ENCODE measurements around the gene CACNA1S. TPM values are rescaled to one million over a fixed set of nuclear protein-coding genes. Genes with fewer than 3 reads are reported as not detected.

Gene CACNA1S
- total RNA-seq, 1 donor from 2014 or later = not detected

GRCh38 chr1:201016943-201017827 lies 95.0 kb downstream of the CACNA1S start:
- intact Hi-C loops (cut with micrococcal nuclease) = loop anchor here (5.0 kb wide), 2 partner anchors 155 to 280 kb away; partner anchors contain the start of gene CAMSAP2

DNA sequence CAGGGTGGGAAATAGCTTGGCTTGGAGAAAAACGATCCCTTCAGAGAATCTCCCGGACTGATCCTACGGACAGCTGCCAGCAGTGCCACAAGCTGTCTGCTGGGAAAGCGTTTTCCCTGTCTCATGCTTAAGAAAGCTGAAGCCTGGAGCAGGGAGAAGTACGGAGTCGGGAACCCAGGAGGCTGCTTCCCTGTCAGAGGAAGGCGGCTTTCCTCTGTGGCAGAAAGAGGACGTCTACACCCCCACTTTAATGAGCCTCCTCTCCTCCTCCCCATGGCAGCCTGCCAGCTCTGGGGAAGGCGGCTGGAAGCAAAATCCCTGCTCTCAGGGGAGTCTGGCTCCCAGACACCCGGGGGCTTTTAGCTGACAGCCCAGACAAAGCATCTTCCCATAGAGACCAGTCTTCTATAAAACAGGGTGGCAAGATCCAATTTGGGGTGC lies 96.0 kb downstream of the CACNA1S start:
- intact Hi-C loops (cut with micrococcal nuclease) = loop anchor here (5.0 kb wide), 2 partner anchors 156 to 279 kb away; partner anchors contain the start of gene CAMSAP2

GRCh38 chr1:201015551-201016091 lies 96.6 kb downstream of the CACNA1S start:
- intact Hi-C loops (cut with micrococcal nuclease) = loop anchor here (1.0 to 5.0 kb wide), 4 partner anchors 8 to 278 kb away; partner anchors contain the start of genes CAMSAP2 and KIF21B

DNA sequence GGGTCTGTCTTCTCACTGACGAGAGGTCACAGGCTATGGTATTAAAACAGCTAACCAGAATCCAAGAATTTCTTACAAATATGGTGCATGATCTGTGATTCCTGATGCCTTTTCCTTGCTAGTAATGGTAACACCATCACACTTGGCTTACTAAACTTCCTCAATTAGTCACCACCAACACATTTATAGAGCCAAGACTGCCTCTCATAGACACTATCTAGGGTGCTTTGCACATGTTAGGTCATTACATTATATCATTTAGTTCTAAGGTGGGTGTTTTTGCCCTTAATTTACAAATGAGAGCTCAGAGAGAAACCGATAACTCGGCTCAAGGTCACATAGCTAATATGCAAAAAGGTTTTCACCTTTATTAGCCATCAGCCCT lies 97.4 kb downstream of the CACNA1S start:
- intact Hi-C loops (cut with micrococcal nuclease) = loop anchor here (1.0 to 5.0 kb wide), 4 partner anchors 8 to 278 kb away; partner anchors contain the start of genes CAMSAP2 and KIF21B

GRCh38 chr1:201013991-201014815 lies 98.0 kb downstream of the CACNA1S start:
- intact Hi-C loops (cut with micrococcal nuclease) = no loop called here

GRCh38 chr1:201013031-201013485 lies 99.2 kb downstream of the CACNA1S start:
- intact Hi-C loops (cut with micrococcal nuclease) = no loop called here

DNA sequence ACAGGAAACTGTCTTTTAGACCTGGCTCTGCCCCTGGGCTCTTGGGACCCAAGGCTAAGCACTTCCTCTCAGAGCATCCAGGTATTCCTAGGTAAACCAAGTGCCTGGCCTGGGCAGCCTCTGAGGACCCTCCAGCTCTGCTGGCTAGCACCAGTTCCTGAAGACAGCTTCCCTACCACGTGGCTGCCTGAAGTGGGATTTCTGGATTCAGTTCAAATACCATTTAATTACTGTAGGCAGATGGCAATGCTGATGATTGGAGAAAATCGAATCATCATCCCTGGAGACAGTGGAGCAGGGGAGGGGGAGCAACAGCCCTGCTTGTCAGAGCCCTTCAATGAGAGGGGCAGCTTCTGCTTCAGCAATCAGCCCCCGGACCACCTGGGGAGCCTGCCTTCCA lies 100.6 kb downstream of the CACNA1S start:
- intact Hi-C loops (cut with micrococcal nuclease) = no loop called here

DNA sequence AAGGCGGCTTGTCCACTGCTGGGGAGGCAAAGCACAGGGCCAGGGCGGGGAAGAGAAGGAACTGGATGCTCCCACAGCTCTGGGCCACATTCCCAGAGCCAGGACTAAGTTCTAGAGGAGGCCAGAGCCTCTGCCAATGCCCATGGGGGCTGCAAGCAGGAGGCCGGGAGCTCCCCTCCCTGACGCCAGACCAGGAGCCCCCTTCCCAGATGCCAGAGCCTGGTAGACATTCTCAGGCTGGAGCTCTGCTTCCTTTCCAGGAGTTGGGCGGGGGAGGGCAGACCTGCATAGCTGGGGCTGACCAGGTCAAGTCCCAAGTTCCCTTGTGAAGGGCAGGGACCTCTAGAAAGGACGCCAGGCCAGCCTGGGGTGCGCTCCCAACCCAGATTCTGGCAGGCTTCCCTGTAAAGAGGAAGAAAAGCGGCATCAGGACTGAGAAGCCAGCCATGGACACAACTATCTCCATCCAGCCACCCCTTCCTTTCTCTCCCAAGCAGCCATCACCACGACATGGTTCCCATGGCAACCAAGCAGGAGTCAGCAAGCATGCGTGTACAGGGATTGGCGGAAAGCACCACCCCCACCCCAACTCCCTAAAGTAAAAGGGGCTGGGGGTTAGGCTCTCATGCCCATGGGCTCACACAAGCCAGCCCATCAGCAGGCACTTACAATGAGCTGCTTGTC lies 102.1 kb downstream of the CACNA1S start:
- intact Hi-C loops (cut with micrococcal nuclease) = no loop called here

DNA sequence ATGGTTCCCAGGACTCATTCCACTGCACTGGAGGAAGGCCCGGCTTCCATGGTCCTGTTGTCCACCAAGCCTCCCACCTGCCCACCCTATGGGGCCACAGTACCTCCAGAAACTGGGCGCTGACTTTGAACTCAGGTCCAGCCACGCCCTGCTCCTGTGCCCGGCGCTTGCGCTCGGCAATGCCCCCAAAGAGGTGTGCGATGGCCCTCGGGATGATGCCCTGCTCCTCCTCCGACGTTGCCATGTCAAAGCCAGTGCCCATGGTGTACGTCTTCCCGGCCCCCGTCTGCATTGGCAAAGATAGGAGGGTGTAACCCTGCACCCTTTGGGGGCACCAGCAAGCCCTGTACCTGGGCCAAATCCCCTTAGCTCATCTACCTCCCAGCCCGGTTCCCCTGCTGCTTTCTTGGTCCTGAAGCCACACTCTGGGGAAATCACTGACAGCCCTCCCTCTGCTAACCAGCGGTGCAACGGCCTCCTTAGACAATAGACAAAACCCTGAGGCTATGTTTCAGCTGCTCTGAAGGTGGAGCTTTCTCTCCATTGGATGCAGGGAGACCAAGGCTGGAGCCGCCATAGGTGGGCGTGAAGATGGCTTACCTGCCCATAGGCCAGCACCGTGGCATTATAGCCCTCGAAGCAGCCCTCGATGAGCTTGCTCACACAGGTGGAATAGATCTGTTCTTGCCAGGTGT lies 103.4 kb downstream of the CACNA1S start:
- intact Hi-C loops (cut with micrococcal nuclease) = no loop called here

- intact Hi-C loops (cut with micrococcal nuclease) = no loop called here
These were observed 104.7 kb downstream of the CACNA1S start for GRCh38 chr1:201007481-201007880.

DNA sequence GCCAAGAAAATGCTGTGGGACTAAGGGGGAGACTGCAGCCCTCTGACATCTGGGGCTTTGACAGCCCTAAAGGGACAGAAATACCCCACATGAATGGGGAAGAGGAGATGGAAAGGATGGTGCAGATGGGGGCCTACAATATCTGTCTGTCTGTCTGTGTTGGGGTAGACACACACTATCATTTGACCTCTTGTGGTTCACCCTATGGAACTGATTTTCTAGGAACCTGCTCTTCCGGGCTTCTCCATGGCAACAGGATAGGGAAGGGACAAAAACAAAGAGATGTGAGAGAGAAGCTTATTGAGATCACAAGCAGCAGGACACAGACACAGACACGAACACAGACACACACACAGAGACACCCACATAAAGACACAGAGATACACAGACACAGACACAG lies 105.8 kb downstream of the CACNA1S start:
- intact Hi-C loops (cut with micrococcal nuclease) = no loop called here

- intact Hi-C loops (cut with micrococcal nuclease) = no loop called here
These were observed 107.5 kb downstream of the CACNA1S start for GRCh38 chr1:201004732-201005131.

- intact Hi-C loops (cut with micrococcal nuclease) = no loop called here
These were observed 108.1 kb downstream of the CACNA1S start for GRCh38 chr1:201004154-201004553.

DNA sequence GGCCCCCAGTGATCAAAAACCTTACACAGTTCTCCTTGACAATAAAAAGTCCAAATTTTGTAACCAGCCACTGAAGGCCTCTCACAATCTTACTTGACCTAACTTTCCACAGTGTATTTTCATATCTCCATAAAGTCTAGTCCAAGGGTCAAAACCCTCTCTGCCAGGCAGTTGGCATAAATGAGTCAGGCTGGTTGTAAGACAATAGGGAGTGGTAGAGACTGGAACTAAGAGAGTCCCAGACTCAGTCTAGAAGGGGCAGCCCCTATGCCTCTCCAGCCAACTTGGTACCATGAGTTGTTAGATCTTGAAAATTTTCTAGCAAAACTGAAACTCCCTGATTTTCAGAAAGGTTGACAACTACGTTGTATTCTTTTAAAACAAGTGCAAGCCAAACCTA lies 109.7 kb downstream of the CACNA1S start:
- intact Hi-C loops (cut with micrococcal nuclease) = no loop called here

GRCh38 chr1:201001962-201002361 lies 110.3 kb downstream of the CACNA1S start:
- intact Hi-C loops (cut with micrococcal nuclease) = no loop called here

DNA sequence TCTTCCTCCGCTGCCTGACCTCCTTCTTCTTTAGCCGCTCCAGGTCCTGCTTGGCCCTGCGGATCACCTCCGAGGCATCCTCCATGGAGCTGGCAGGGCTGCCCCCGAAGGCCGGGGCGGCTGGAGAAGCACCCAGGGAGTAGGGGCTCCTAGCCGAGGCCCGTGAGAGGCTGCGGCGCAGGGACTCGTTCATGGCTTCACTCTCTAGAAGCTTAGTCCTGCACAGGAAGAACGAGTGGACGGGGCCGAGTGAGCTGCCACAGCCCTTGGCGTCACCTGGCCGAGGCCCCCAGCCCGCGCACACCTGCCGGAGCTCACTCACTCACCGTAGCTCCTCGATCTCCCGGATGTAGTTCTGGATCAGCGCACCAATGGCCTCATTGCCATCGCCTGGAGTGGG lies 111.8 kb downstream of the CACNA1S start:
- intact Hi-C loops (cut with micrococcal nuclease) = no loop called here

- intact Hi-C loops (cut with micrococcal nuclease) = no loop called here
These were observed 112.6 kb downstream of the CACNA1S start for GRCh38 chr1:200999667-201000066.

GRCh38 chr1:200998323-200998722 lies 113.9 kb downstream of the CACNA1S start:
- intact Hi-C loops (cut with micrococcal nuclease) = no loop called here

DNA sequence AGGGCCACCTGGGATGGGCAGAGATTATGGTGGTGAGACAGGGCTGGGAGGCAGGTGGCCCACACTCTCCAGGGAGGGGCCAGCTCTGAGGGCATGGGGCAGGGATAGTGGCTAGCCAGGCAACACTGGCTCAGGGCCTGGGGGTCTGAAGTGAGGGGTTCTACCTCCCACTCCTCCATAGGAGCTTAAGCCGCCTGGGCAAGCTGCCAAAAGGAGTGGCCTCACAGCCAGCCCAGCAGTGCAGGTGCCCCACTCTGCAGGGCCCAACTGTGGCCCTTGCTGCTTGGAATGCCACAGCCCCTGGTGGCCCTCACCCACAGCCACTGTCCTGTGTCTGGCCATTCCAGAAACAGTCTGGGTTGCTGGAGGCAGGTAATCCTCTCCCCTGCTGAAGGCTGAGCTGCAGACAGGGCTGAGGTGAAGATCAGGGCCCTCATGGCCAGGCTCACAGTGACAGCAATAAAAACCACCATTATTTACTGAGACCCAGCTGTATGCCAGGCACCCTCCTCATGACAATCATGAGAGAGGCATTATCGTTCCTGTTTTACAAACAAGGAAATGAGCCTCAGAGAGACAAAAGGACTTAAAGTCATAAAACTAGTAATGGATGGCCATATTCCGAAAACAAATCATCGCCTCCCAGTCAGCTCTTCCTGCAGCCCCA lies 119.7 kb downstream of the CACNA1S start:
- intact Hi-C loops (cut with micrococcal nuclease) = no loop called here
